ENCODE measurements around the gene FGFR3.

- no peak for TF ChIP-seq CTCF (IDR thresholded peaks at IDR 0.05)
- TF ChIP-seq REST (IDR thresholded peaks at IDR 0.05; ENCODE audit: insufficient read depth in 1 of 2, low read depth in 2 of 2, low read length in 1 of 2), result no peak
These were observed 64.8 kb downstream of the FGFR3 start for GRCh38 chr4:1857931-1858330.
